Osteocyte (in vitro differentiated cells): Measurements from ENCODE around the gene SLC38A7. TPM values are rescaled to one million over a fixed set of nuclear protein-coding genes. Genes with fewer than 3 reads are reported as not detected.
A peak's percentile ranks its signal among the peaks of the same experiment; 100 is the strongest.

Experiments
- DNase-seq: peaks from one replicate; pipeline ENCODE4 v3.0.0; 2021; ENCODE audit warnings: mixed read lengths; ENCODE audit not compliant: unreplicated experiment; ENCODE audit errors: extremely low spot score
- H3K27ac Mint-ChIP-seq: one replicate; pipeline ENCODE4 v1.8.0; 2021; ENCODE audit warnings: mild to moderate bottlenecking, mixed read lengths; ENCODE audit not compliant: unreplicated experiment
- H3K27me3 Mint-ChIP-seq: one replicate; pipeline ENCODE4 v1.8.0; 2021; ENCODE audit warnings: mixed read lengths; ENCODE audit not compliant: unreplicated experiment
- H3K36me3 Mint-ChIP-seq: one replicate; pipeline ENCODE4 v1.8.0; 2021; ENCODE audit warnings: mixed read lengths; ENCODE audit not compliant: unreplicated experiment
- H3K4me1 Mint-ChIP-seq: one replicate; pipeline ENCODE4 v1.8.0; 2021; ENCODE audit warnings: mixed read lengths; ENCODE audit not compliant: unreplicated experiment
- H3K4me3 Mint-ChIP-seq: one replicate; pipeline ENCODE4 v1.8.0; 2021; ENCODE audit warnings: mild to moderate bottlenecking, moderate library complexity, mixed read lengths; ENCODE audit not compliant: unreplicated experiment
- H3K9me3 Mint-ChIP-seq: one replicate; pipeline ENCODE4 v1.8.0; 2021; ENCODE audit warnings: mixed read lengths; ENCODE audit not compliant: unreplicated experiment
- total RNA-seq: library from RNA; stranded (reverse); gene quantifications from 2 replicates; pipeline ENCODE4 v1.2.1, GENCODE V29; 2021
- TF ChIP-seq, protein P1 (sequence below): fragments of 200-600 bp; sonication (generic); IDR thresholded peaks from 2 replicates; pipeline ENCODE4 v1.5.0; 2021; ENCODE audit warnings: antibody characterized with exemption, mild to moderate bottlenecking, moderate library complexity

SLC38A7 gene
- total RNA-seq, 1 donor from 2014 or later, result 54.5 TPM

GRCh38 chr16:58615280-58615679 is 69.3 kb downstream of the SLC38A7 start:
- H3K36me3 Mint-ChIP-seq, result peaks cover 14% of the 10 kb centered on the region
- no peak for DNase-seq
- TF ChIP-seq, protein P1, sequence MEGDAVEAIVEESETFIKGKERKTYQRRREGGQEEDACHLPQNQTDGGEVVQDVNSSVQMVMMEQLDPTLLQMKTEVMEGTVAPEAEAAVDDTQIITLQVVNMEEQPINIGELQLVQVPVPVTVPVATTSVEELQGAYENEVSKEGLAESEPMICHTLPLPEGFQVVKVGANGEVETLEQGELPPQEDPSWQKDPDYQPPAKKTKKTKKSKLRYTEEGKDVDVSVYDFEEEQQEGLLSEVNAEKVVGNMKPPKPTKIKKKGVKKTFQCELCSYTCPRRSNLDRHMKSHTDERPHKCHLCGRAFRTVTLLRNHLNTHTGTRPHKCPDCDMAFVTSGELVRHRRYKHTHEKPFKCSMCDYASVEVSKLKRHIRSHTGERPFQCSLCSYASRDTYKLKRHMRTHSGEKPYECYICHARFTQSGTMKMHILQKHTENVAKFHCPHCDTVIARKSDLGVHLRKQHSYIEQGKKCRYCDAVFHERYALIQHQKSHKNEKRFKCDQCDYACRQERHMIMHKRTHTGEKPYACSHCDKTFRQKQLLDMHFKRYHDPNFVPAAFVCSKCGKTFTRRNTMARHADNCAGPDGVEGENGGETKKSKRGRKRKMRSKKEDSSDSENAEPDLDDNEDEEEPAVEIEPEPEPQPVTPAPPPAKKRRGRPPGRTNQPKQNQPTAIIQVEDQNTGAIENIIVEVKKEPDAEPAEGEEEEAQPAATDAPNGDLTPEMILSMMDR, result no peak
- no peaks in the 10 kb centered on the region for H3K27me3 Mint-ChIP-seq
- no peak overlapping the region for H3K4me3 Mint-ChIP-seq
- H3K9me3 Mint-ChIP-seq, result no peaks in the 10 kb centered on the region
- peak overlapping the region; percentile 47 for H3K27ac Mint-ChIP-seq
- H3K4me1 Mint-ChIP-seq, result peaks cover 12% of the 10 kb centered on the region

Other genes starting within 250 kb of the SLC38A7 start
- gene NDRG4, start 184.6 kb downstream of the SLC38A7 start, total RNA-seq, result 10.5 and 13.1 TPM in 2 replicates
- gene SETD6, start 169.3 kb downstream of the SLC38A7 start, total RNA-seq, result 17.3 and 19.9 TPM in 2 replicates
- gene CNOT1, start 54.9 kb downstream of the SLC38A7 start, total RNA-seq, result 122 and 131 TPM in 2 replicates
- 58.4 and 61.6 TPM in 2 replicates for gene GOT2, start 49.5 kb upstream of the SLC38A7 start, total RNA-seq